DMS153 treated with DMSO at 0.1 percent for 48 hours (cell line): ENCODE data around the gene WIZ.
"Not testable (repeated sequence)": the region's sequence is repeated elsewhere in the genome, so short reads cannot be mapped to it uniquely, and the experiment has no call there.

ENCODE experiments used
- DNase-seq: peaks from one replicate; lab custom pipeline; 2025; ENCODE audit not compliant: unreplicated experiment; lab: John Stamatoyannopoulos, UW

The WIZ gene

DNA sequence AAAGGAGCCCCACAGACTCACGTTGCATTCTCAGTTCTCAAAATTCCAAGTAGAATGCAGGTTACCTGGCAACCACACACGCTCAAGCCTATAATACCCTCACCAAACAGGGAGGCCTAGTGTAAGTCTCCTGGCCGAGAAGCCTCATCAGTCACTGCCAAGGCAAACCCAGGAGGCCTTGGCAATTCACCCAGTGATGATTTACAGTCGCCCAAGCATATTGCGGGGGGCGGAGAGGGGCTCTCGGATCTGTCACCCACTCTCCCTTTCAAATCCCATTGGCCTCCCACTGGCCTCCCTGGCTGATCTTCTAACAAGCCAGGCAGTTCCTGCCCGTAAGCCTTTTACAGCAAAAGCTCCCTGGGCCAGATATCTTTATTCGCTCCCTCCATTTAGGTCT, 32.1 kb downstream of the WIZ start:
- DNase-seq, result no peak

DNA sequence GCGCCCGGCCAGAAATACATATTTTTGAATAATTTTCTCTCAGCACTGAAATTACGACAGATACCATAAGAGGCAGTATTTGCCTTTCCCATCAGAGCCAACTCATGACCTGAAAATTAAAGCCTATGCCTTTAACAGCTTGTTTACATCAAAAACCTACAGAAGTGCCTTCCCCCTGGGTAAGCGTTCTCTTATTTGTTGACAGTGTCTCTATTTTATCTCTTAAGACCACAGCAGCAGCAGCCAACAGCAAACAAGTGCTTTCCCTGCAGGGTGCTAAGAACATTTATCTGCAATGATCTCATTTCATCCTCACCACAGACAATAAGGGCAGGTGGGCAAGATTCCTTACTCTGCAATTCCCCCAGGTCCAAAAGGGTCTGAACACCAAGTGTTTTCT, 36.9 kb downstream of the WIZ start:
- no peak for DNase-seq

GRCh38 chr19:15411351-15411750, 38.4 kb downstream of the WIZ start:
- DNase-seq, result not testable (repeated sequence)

DNA sequence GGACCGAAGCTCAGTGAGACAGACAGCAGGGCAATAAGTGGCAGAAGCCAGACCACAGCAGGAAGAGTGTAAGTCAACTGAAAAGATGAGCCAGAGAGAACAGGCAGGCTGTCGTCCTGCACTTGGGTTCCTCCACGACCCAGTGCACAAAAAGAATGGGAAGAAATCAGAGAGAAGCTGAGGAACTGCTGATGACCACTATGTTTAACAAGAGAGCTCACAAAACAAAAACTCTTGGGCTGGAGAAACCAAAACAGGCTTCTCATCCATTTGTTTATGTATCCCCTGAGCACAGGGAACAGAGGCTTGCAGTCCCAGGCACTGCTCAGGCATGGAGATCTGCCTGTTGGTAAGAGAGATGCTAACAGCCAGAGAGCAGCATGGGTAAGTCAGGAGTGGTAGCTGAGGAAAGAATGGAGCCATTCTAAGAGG, 45.0 kb downstream of the WIZ start:
- DNase-seq, result no peak

DNA sequence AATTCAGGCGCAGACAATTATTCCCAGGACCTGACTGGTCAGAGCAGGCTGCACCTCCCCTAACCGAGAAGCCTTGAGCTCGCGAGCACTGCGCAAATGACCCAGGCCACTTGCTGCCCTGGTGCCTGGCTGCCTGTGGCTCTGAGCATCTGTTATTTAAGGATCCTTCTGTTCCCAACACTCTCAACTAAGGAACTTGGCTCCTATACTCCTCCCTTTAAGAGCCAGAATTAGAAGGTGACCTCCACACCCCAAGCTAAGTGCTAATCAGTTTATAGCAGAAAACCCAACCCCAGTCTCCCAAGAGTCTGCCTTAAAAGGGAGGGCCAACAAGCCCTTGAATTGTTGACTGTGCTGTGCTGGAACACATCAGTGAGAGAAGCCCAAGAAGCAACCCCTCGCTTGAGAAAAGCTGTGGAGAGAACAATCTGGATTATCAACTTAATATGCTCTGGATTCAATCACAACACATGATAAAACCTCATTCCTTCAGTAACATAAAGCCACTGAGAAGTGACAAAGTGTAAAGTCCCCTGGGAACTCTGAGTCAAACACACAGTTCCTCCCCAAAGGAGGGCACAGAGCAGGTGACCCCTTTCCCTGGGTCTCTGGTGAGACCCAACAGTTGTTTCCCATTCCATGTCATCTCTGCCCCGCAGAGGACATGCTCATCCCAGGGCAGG, 45.5 kb downstream of the WIZ start:
- DNase-seq, result no peak

DNA sequence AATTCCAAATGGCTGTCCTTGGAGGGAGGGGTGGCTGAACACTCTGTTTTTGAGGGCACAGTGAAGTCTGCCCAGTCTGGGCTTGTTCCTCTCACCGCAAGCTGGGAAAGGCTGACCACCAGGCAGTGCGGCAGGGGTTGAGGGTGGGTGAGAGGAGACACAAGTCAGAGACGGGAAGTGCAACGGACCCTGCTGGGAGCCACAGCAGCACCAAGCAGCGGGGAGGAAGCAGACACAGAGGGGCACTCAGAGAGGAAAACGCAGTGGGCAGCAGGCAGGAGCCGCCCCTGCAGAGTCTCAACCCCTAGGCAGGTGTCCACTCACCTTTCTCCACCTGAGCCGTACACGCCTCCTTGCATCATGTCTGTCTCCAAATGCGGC, 46.6 kb downstream of the WIZ start:
- DNase-seq, result no peak

DNA sequence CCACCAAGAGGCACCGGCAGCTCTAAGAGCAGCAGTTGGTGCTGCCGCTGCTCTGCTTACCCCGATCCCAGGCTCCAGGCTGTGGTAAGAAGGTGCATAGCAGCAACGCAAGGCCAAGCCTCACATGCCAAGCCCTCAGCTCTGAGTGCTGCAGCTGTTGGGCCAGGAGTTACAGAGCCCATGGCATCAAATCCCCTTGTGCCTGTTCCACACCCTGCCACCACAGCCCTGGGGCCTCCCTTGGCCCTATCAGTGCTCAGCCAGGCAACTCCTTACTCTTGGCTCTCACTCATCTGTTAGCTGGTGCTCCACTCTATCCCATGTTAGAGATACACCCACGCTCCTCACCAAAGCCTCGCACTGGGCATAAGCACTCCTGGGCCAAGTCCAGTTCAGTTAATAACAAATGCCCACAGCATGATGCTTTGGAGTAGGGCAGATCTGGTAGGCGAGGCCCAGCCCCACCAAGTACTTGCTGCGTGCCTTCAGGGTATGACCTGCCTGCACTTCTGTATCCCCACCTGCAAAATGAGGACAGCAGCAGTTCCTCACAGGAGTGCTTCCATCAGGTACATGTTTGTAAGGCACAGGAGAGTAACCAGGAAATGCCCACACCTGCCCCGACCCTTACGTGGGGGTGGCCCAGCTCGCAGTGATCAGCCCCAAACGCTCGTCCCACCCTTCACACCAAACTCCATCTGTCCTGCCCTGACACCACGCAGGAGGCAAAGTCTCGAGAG, 47.2 kb downstream of the WIZ start:
- no peak for DNase-seq

GRCh38 chr19:15401397-15401710, 48.4 kb downstream of the WIZ start:
- no peak for DNase-seq

GRCh38 chr19:15400521-15401396, 49.0 kb downstream of the WIZ start:
- no peak for DNase-seq

DNA sequence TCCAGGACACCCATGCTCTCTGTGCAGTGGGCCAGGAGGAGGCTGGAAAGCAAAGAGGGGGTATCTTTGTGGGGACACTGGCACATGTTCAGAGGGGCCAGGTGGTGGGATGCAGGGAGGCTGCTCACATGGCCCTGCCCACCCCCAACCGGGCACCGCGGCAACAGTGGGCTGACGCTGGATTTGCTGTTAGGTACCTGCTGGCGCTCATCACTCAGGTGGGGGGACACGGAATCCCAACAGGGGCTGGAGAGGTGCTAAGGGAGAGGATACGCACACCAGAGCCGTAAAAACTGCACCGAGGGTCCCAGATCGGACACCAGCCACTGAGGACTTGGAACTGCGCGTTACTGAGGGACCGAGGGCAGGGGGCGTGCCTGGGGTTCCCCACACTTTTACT, 50.1 kb downstream of the WIZ start:
- DNase-seq, result no peak

- no peak for DNase-seq
Measured at GRCh38 chr19:15399234-15399515, 50.6 kb downstream of the WIZ start.

GRCh38 chr19:15398501-15399233, 51.1 kb downstream of the WIZ start:
- no peak for DNase-seq

- no peak for DNase-seq
Measured at GRCh38 chr19:15397782-15398181, 52.0 kb downstream of the WIZ start.

- DNase-seq, result no peak
Measured at GRCh38 chr19:15397236-15397635, 52.5 kb downstream of the WIZ start.

DNA sequence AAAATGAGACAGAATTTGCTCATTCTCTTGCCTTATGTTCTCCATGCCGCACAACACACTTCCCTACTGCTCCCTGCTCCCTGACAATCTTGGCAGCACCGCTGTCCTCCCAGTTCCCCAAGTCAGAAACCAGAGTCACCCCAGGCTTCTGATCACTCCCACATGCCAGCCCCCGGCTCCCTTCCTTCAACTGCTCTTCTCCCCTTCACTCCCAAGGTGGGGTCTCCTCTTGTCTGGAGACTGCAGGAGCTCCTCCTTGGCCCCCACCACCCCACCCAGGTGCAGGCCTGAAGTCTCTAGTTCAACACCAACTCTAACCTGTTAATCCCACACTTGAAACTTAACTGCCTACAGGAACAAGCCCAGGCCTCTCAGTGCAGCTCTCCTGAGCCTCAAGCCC, 53.3 kb downstream of the WIZ start:
- DNase-seq, result no peak

GRCh38 chr19:15395251-15395650, 54.5 kb downstream of the WIZ start:
- DNase-seq, result not testable (repeated sequence)

- no peak for DNase-seq
Measured at GRCh38 chr19:15394426-15394825, 55.3 kb downstream of the WIZ start.

- DNase-seq, result no peak
Measured at GRCh38 chr19:15393963-15394362, 55.8 kb downstream of the WIZ start.

- no peak for DNase-seq
Measured at GRCh38 chr19:15390814-15391213, 58.9 kb downstream of the WIZ start.

DNA sequence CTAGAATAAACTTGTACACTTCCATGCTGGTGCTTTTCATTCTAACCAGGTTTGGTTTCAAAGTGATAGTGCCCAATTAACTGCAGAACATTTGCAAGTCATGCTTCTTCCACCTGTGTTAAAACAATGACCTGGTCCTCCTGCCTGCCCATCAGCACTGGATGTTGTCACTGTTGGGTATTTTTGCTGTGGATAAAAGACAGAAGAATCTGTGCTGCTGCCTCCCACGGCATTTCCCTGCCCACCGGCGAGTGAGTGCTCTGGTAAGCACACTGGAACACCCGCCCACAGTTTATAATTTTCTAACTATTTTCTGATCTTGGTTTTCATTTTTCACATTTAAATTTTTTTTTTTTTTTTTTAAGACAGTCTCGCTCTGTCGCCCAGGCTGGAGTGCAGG, 67.9 kb downstream of the WIZ start:
- no peak for DNase-seq

DNA sequence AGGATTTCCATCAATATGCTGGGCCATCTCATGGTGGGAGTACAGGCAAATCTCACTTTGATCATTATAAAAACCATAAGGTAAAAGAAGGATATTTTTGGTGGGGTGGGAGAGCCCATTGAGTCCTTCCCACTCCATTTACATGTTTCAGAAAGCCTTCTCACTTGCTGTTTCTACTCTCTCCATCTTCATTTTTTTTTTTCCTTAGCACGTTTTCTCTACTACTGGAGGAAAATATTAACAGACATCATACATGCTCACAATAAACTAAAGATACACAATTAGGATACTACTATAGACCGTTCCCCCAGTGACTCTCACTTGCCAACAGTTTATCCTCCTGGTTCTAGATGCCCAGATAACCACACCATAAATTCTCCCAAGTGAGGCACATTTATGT, 68.3 kb downstream of the WIZ start:
- DNase-seq, result no peak
